RWPE2 (cell line): ENCODE data around the gene ATE1.
"Not testable (repeated sequence)": the region's sequence is repeated elsewhere in the genome, so short reads cannot be mapped to it uniquely, and the experiment has no call there.

ENCODE experiments used
- ATAC-seq: fragments of 200-7000 bp; cut with Tn5 transposase; 3 replicates; pipeline ENCODE4 v1.9.1; 2021; ENCODE audit warnings: low read depth
- DNase-seq: peaks from one replicate; pipeline ENCODE4 v3.0.0-alpha.2; 2020; ENCODE audit warnings: low spot score
- H3K27ac ChIP-seq: fragments of 450-650 bp; 2 replicates; pipeline ENCODE4 v1.5.1; 2017; ENCODE audit warnings: mild to moderate bottlenecking; ENCODE audit not compliant: poor library complexity, severe bottlenecking
- H3K27me3 ChIP-seq: fragments of 250-450 bp; sonication (Bioruptor Pico); 2 replicates; pipeline ENCODE4 v1.5.1; 2021; ENCODE audit warnings: mild to moderate bottlenecking, moderate library complexity; ENCODE audit not compliant: insufficient read depth, poor library complexity, severe bottlenecking
- H3K36me3 ChIP-seq: fragments of 250-450 bp; sonication (Bioruptor Pico); 2 replicates; pipeline ENCODE4 v1.5.1; 2020; ENCODE audit warnings: low read depth, mild to moderate bottlenecking, moderate library complexity
- H3K4me1 ChIP-seq: fragments of 250-450 bp; sonication (Bioruptor Pico); 2 replicates; pipeline ENCODE4 v1.5.1; 2021; ENCODE audit warnings: mild to moderate bottlenecking, moderate library complexity; ENCODE audit not compliant: insufficient read depth, poor library complexity, severe bottlenecking
- H3K4me3 ChIP-seq: fragments of 250-450 bp; sonication (Bioruptor Pico); 2 replicates; pipeline ENCODE4 v1.5.1; 2021; ENCODE audit warnings: mild to moderate bottlenecking, moderate library complexity; ENCODE audit not compliant: severe bottlenecking
- H3K9me3 ChIP-seq: fragments of 250-450 bp; sonication (Bioruptor Pico); 2 replicates; pipeline ENCODE4 v1.5.1; 2021; ENCODE audit warnings: mild to moderate bottlenecking, moderate library complexity; ENCODE audit not compliant: severe bottlenecking
- TF ChIP-seq, protein P1 (sequence below): fragments of 450-650 bp; IDR thresholded peaks from one replicate; pipeline ENCODE4 v1.5.1; 2017; ENCODE audit warnings: mild to moderate bottlenecking, moderate library complexity; ENCODE audit not compliant: poor library complexity, severe bottlenecking

ATE1 gene

GRCh38 chr10:121929585-121930267, 1.9 kb upstream of the ATE1 start:
- not testable (repeated sequence) for ATAC-seq, H3K9me3 ChIP-seq, DNase-seq, H3K4me3 ChIP-seq, H3K27me3 ChIP-seq, H3K36me3 ChIP-seq
- H3K4me1 ChIP-seq = peaks cover 27% of the 10 kb centered on the region
- H3K27ac ChIP-seq = peak overlapping the region; percentile 87

DNA sequence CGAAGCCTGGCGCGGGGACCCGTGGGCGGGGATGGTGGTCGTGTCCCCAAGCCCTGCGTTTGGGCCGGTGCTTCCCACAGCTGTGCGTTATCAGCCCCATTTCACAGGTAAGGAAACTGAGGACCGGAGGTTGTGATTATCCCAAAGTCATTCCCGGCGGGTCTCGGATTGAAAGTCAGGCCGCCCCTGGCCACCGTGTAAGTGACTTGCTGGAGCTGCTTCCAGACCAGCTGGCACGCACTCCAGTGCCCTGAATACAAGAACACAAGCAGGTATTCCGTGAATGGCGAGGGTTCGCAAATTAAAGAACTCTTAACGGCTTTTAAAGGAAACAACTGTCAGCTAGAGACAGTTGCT, 675 bp upstream of the ATE1 start:
- ATAC-seq = no peak

GRCh38 chr10:121927318-121927840, 452 bp downstream of the ATE1 start:
- Histone ChIP-seq H3K4me3 (peak overlapping the region; percentile 87), H3K9me3 (no peaks in the 10 kb centered on the region), H3K27me3 (no peaks in the 10 kb centered on the region), H3K4me1 (peaks cover 27% of the 10 kb centered on the region), H3K36me3 (peaks cover 9% of the 10 kb centered on the region), H3K27ac (peak overlapping the region; percentile 87)
- ATAC-seq (peak; percentile 78), DNase-seq (peak; percentile 73)
- TF ChIP-seq, protein P1, sequence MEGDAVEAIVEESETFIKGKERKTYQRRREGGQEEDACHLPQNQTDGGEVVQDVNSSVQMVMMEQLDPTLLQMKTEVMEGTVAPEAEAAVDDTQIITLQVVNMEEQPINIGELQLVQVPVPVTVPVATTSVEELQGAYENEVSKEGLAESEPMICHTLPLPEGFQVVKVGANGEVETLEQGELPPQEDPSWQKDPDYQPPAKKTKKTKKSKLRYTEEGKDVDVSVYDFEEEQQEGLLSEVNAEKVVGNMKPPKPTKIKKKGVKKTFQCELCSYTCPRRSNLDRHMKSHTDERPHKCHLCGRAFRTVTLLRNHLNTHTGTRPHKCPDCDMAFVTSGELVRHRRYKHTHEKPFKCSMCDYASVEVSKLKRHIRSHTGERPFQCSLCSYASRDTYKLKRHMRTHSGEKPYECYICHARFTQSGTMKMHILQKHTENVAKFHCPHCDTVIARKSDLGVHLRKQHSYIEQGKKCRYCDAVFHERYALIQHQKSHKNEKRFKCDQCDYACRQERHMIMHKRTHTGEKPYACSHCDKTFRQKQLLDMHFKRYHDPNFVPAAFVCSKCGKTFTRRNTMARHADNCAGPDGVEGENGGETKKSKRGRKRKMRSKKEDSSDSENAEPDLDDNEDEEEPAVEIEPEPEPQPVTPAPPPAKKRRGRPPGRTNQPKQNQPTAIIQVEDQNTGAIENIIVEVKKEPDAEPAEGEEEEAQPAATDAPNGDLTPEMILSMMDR = no peak

More for the DNA sequence above, 675 bp upstream of the ATE1 start:
- Histone ChIP-seq H3K4me3 (peak overlapping the region; percentile 87), H3K27ac (peak overlapping the region; percentile 87), H3K4me1 (peaks cover 27% of the 10 kb centered on the region), H3K36me3 (peaks cover 3% of the 10 kb centered on the region; the same call in 1 of the 2 replicates), H3K9me3 (no peaks in the 10 kb centered on the region), H3K27me3 (no peaks in the 10 kb centered on the region)
- DNase-seq = no peak
- TF ChIP-seq, protein P1 = no peak

GRCh38 chr10:121926671-121927317, 1.0 kb downstream of the ATE1 start:
- TF ChIP-seq, protein P1 = no peak
- H3K36me3 ChIP-seq = peaks cover 15% of the 10 kb centered on the region
- H3K9me3 ChIP-seq = no peaks in the 10 kb centered on the region
- H3K27ac ChIP-seq = peak overlapping the region; percentile 87
- H3K27me3 ChIP-seq = no peaks in the 10 kb centered on the region
- peaks cover 27% of the 10 kb centered on the region for H3K4me1 ChIP-seq
- ATAC-seq (no peak), DNase-seq (no peak)
- peak overlapping the region; percentile 87 for H3K4me3 ChIP-seq

- TF ChIP-seq, protein P1 = no peak
- Histone ChIP-seq H3K4me1 (peaks cover 27% of the 10 kb centered on the region), H3K36me3 (peaks cover 21% of the 10 kb centered on the region), H3K4me3 (no peak overlapping the region), H3K27ac (peak overlapping the region; percentile 87), H3K9me3 (no peaks in the 10 kb centered on the region), H3K27me3 (no peaks in the 10 kb centered on the region)
- ATAC-seq (no peak), DNase-seq (no peak)
Measured at GRCh38 chr10:121926157-121926556, 1.7 kb downstream of the ATE1 start.
